LNCaP clone FGC (cell line): ENCODE measurements around the gene EIF2AK2.
A peak's percentile ranks its signal among the peaks of the same experiment; 100 is the strongest.

Experiments used
- DNase-seq: peaks from one replicate; pipeline ENCODE4 v3.0.0-alpha.2; 2011; ENCODE audit warnings: low read depth
- H3K4me3 ChIP-seq: 2 replicates; pipeline ENCODE4 v1.5.1; 2011; ENCODE audit warnings: mild to moderate bottlenecking, low read depth, low read length, control low read depth
- CTCF ChIP-seq: IDR thresholded peaks from 2 replicates; pipeline ENCODE4 v1.5.1; 2012; ENCODE audit warnings: mild to moderate bottlenecking; ENCODE audit not compliant: control insufficient read depth, insufficient read depth; ENCODE audit errors: extremely low read depth

Gene EIF2AK2

GRCh38 chr2:37149626-37150322 lies 7.0 kb downstream of the EIF2AK2 start:
- H3K4me3 ChIP-seq, result 0 out of 2 replicates have a peak overlapping the region, but pooled peaks have one; percentile 22
- TF ChIP-seq CTCF, result no peak

DNA sequence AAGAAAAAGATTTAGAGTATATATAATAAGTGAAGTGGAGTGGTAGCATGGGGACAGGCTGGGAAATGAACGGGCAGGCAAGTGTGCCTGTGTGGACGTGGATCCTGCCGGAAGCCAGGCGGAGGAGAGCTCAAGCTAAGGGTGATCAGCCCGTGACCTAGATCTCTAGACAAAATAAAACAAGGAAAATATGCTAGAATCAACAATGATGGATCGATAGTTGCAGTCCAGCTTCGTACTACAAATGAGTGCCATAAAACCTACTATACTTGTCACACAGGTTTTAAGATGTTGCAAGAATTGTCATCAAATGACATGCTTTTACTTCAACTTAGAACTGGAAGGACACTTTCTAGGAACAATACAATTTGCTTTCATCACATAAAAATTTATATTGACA lies 8.5 kb downstream of the EIF2AK2 start:
- TF ChIP-seq CTCF, result no peak
- peak; percentile 83 for DNase-seq
- peak overlapping the region; percentile 32; the same call in 1 of the 2 replicates for H3K4me3 ChIP-seq

More at GRCh38 chr2:37149626-37150322, 7.0 kb downstream of the EIF2AK2 start:
- peak; percentile 43 for DNase-seq

GRCh38 chr2:37146062-37146461 lies 10.7 kb downstream of the EIF2AK2 start:
- no peak for TF ChIP-seq CTCF
- DNase-seq, result no peak
- H3K4me3 ChIP-seq, result no peak overlapping the region

DNA sequence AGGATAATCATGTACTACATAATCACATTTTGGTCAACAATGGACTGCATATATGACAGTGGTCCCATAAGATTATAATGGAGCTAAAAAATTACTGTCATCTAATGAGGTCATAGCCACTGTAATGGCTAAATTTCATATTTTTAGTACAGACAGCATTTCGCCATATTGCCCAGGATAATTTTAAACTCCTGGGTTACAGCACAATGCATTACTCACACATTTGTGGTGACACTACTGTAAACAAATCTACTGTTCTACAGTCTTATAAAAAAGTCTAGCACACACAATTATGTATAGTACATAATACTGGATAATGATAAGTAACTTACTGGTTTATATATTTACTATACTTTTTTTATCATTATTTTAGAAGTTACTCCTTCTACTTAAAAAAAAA lies 12.8 kb downstream of the EIF2AK2 start:
- no peak for DNase-seq
- no peak overlapping the region for H3K4me3 ChIP-seq
- no peak for TF ChIP-seq CTCF

GRCh38 chr2:37142546-37142945 lies 14.2 kb downstream of the EIF2AK2 start:
- no peak for DNase-seq
- no peak for TF ChIP-seq CTCF
- H3K4me3 ChIP-seq, result no peak overlapping the region

GRCh38 chr2:37132914-37133313 lies 23.9 kb downstream of the EIF2AK2 start:
- TF ChIP-seq CTCF, result no peak
- no peak overlapping the region for H3K4me3 ChIP-seq
- no peak for DNase-seq

- no peak overlapping the region for H3K4me3 ChIP-seq
- DNase-seq, result no peak
- no peak for TF ChIP-seq CTCF
These were observed 31.4 kb downstream of the EIF2AK2 start for GRCh38 chr2:37125416-37125815.
